HepG2 (cell line): ENCODE data around the gene SLAMF6. TPM values are rescaled to one million over a fixed set of nuclear protein-coding genes. Genes with fewer than 3 reads are reported as not detected.

Experiments
- ATAC-seq: fragments of 200-7000 bp; cut with Tn5 transposase; 3 replicates; pipeline ENCODE4 v1.9.1; 2020; ENCODE audit warnings: mild to moderate bottlenecking, moderate library complexity
- BruUV-seq: library from RNA; stranded (reverse); fragments of 400-500 nt; replicated peaks from 2 replicates; lab custom pipeline; 2021; lab: Mats Ljungman, UMichigan
- CTCF ChIA-PET: fragments of 300-600 bp; formaldehyde crosslinking; extraction: SDS; loops from one replicate; lab custom pipeline; 2021; ENCODE audit warnings: low total read pairs, inconsistent platforms, low intra/inter-chr PET ratio; lab: Yijun Ruan, JAX
- POLR2A ChIA-PET: fragments of 350-600 bp; sonication (Branson Sonifier 250); formaldehyde crosslinking; loops from one replicate; lab custom pipeline; 2020; ENCODE audit warnings: antibody characterized with exemption, inconsistent platforms; lab: Yijun Ruan, JAX
- DNase-seq: peaks from one replicate; pipeline ENCODE4 v3.0.0-alpha.2; 2015; ENCODE audit warnings: low spot score
- FAIRE-seq: peaks from 3 replicates; lab custom pipeline; 2011; peaks lifted over from hg19 to GRCh38; lab: Jason Lieb, UNC
- H2AFZ ChIP-seq: one replicate; pipeline ENCODE4 v1.6.1; 2011; ENCODE audit warnings: low read length, inconsistent platforms
- H3K27ac ChIP-seq: fragments of 300-600 bp; 3 replicates; pipeline ENCODE4 v1.8.0; 2011; ENCODE audit warnings: mixed run types, mild to moderate bottlenecking, mixed read lengths, low read length, inconsistent platforms; ENCODE audit not compliant: insufficient read depth; ENCODE audit errors: extremely low read length
- H3K27me3 ChIP-seq, 2 experiments: fragments of 200-600 bp in 1 of 2; 2 replicates in 1 of 2; 3 replicates in 1 of 2; pipeline versions ENCODE4 v1.6.0 to v1.8.0; 2011; ENCODE audit warnings: low read length in 2 of 2, mild to moderate bottlenecking in 2 of 2, moderate library complexity in 2 of 2, inconsistent platforms in 1 of 2; ENCODE audit not compliant: insufficient read depth in 2 of 2, control insufficient read depth in 1 of 2
- H3K36me3 ChIP-seq, 2 experiments: fragments of 200-600 bp in 1 of 2; replicated peaks in 1 of 2; 2 replicates in 1 of 2; 3 replicates in 1 of 2; pipeline versions ENCODE4 v1.5.1 to v1.8.0; 2011; ENCODE audit warnings: low read length in 2 of 2, inconsistent platforms in 1 of 2; ENCODE audit not compliant: insufficient read depth in 2 of 2, control insufficient read depth in 1 of 2
- H3K4me1 ChIP-seq: 2 replicates; pipeline ENCODE4 v1.5.1; 2012; ENCODE audit warnings: low read length, inconsistent platforms; ENCODE audit not compliant: insufficient read depth
- H3K4me2 ChIP-seq: 2 replicates; pipeline ENCODE4 v1.6.0; 2011; ENCODE audit warnings: low read depth, low read length, inconsistent platforms
- H3K4me3 ChIP-seq, 3 experiments: fragments of 200-600 bp in 1 of 3; sonication (generic), shearing (Covaris generic) in 1 of 3; replicated peaks in 1 of 3; 2 replicates each; pipeline ENCODE4 v1.5.1; 2011 to 2016; ENCODE audit warnings: low read length in 3 of 3, inconsistent platforms in 2 of 3, low read depth in 2 of 3, mild to moderate bottlenecking in 2 of 3, control low read depth in 1 of 3, mixed read lengths in 1 of 3; ENCODE audit not compliant: insufficient read depth in 1 of 3
- H3K79me2 ChIP-seq: one replicate; pipeline ENCODE4 v1.6.1; 2011; ENCODE audit warnings: low read length, inconsistent platforms; ENCODE audit not compliant: insufficient read depth
- H3K9ac ChIP-seq: 2 replicates; pipeline ENCODE4 v1.6.0; 2011; ENCODE audit warnings: mild to moderate bottlenecking, low read depth, low read length, inconsistent platforms; ENCODE audit not compliant: insufficient read depth
- H3K9me3 ChIP-seq: 2 replicates; pipeline ENCODE4 v1.5.1; 2012; ENCODE audit warnings: mild to moderate bottlenecking, low read length
- H4K20me1 ChIP-seq: 2 replicates; pipeline ENCODE4 v1.6.0; 2011; ENCODE audit warnings: inconsistent platforms, mild to moderate bottlenecking, low read length, moderate library complexity; ENCODE audit not compliant: insufficient read depth
- AKNA ChIP-seq: sonication (generic); formaldehyde crosslinking; IDR thresholded peaks from 2 replicates; pipeline ENCODE4 v1.4.0; 2020; ENCODE audit warnings: missing genetic modification reagents, borderline replicate concordance
- ATRX ChIP-seq: sonication (generic); formaldehyde crosslinking; IDR thresholded peaks from 2 replicates; pipeline ENCODE4 v1.4.0; 2020; ENCODE audit warnings: missing genetic modification reagents, borderline replicate concordance
- CCDC6 ChIP-seq: sonication (generic); formaldehyde crosslinking; IDR thresholded peaks from 2 replicates; pipeline ENCODE4 v1.8.1; 2022; ENCODE audit warnings: mild to moderate bottlenecking, missing genetic modification reagents, moderate library complexity
- ZBTB1 ChIP-seq: sonication (generic); formaldehyde crosslinking; IDR thresholded peaks from 2 replicates; pipeline ENCODE4 v1.4.0; 2020; ENCODE audit warnings: missing genetic modification reagents, borderline replicate concordance
- ZNF256 ChIP-seq: sonication (generic); formaldehyde crosslinking; conservative IDR thresholded peaks from 2 replicates; pipeline ENCODE4 v1.4.0; 2020; ENCODE audit warnings: missing genetic modification reagents
- WGBS: methylation state at CpG from one replicate; pipeline ENCODE4 v1.1.6; 2017; ENCODE audit warnings: low lambda C conversion rate; 5-methylcytosine and 5-hydroxymethylcytosine counted together
- in situ Hi-C: cut with HindIII; loops from 2 replicates; pipeline ENCODE4 v1.10.0; 2017; ENCODE audit warnings: low pct_unique_long_range_greater_than_20kb; ENCODE audit not compliant: extremely low pct_ligation_motif_present
- intact Hi-C: fragments of 100-400 bp; cut with micrococcal nuclease; formaldehyde crosslinking; loops from one replicate; pipeline ENCODE4 v1.10.0; 2022; ENCODE audit not compliant: unreplicated experiment
- polyA plus RNA-seq, 8 experiments: library from polyadenylated mRNA; depleted of rRNA in 3 of 8; stranded (reverse) in 7 of 8; unstranded in 1 of 8; fragments of >200 nt; fragmentation: Illumina TruSeq in 4 of 8; extraction: Trizol in 4 of 8; gene quantifications; 2 replicates each; pipeline versions ENCODE4 v1.2.1 to v1.2.3, GENCODE V29; 2011 to 2016; ENCODE audit warnings: low read depth in 4 of 8, missing spikeins in 1 of 8, mixed read lengths in 1 of 8; ENCODE audit not compliant: insufficient read depth in 1 of 8
- total RNA-seq, 5 experiments: library from RNA; depleted of rRNA; stranded (reverse); fragments of >200 nt; fragmentation: Illumina TruSeq; extraction: Trizol; gene quantifications; 2 replicates each; pipeline ENCODE4 v1.2.3, GENCODE V29; 2016; ENCODE audit warnings: low read depth in 1 of 5

The SLAMF6 gene
- total and polyA plus RNA-seq, 2 of the 13 experiments (the other 11 are each of a cell fraction or from before 2014, with no cell fraction given): not detected

- Histone ChIP-seq H3K9me3 (no peaks in the 10 kb centered on the region), H4K20me1 (no peaks in the 10 kb centered on the region), H3K27me3 (no peaks in the 10 kb centered on the region), H3K36me3 (no peaks in the 10 kb centered on the region), H2AFZ (no peak overlapping the region), H3K4me3 (no peak overlapping the region), H3K79me2 (no peaks in the 10 kb centered on the region), H3K9ac (no peak overlapping the region), H3K4me2 (no peak overlapping the region), H3K27ac (no peak overlapping the region), H3K4me1 (no peaks in the 10 kb centered on the region)
- intact Hi-C loops: no loop called here
- TF ChIP-seq ZNF256 (CRISPR knock-in tag) (no peak), AKNA (no peak), CCDC6 (CRISPR knock-in tag) (no peak), ATRX (CRISPR knock-in tag) (no peak), ZBTB1 (no peak)
- no peak for ATAC-seq
- BruUV-seq: no TSS peak
- no peak for FAIRE-seq
- 3% methylated on average over 2 of the region's 2 CpGs for WGBS
- in situ Hi-C loops: no loop called here
- ChIA-PET POLR2A (no interaction called here), CTCF (no interaction called here)
- no peak for DNase-seq
Measured at GRCh38 chr1:160483505-160484185, 39.4 kb downstream of the SLAMF6 start.
